Ovary (tissue), 3 donors: ENCODE measurements around the gene PTPRH.

Experiments used
- EP300 ChIP-seq: sonication (generic); formaldehyde crosslinking; IDR thresholded peaks from one replicate; pipeline ENCODE4 v1.6.1; 2017; ENCODE audit warnings: antibody characterized with exemption
- TF ChIP-seq, protein P1 (sequence below), 3 donors: fragments of 450-650 bp in 2 of 3; fragments of 200-600 bp in 1 of 3; IDR thresholded peaks; one replicate each; pipeline versions ENCODE4 v1.5.1 to v1.8.0; 2016 to 2022; ENCODE audit warnings: antibody characterized with exemption in 3 of 3, mild to moderate bottlenecking in 1 of 3
- donor health status: DM: no; HTN: no; CAD: no.

DNA sequence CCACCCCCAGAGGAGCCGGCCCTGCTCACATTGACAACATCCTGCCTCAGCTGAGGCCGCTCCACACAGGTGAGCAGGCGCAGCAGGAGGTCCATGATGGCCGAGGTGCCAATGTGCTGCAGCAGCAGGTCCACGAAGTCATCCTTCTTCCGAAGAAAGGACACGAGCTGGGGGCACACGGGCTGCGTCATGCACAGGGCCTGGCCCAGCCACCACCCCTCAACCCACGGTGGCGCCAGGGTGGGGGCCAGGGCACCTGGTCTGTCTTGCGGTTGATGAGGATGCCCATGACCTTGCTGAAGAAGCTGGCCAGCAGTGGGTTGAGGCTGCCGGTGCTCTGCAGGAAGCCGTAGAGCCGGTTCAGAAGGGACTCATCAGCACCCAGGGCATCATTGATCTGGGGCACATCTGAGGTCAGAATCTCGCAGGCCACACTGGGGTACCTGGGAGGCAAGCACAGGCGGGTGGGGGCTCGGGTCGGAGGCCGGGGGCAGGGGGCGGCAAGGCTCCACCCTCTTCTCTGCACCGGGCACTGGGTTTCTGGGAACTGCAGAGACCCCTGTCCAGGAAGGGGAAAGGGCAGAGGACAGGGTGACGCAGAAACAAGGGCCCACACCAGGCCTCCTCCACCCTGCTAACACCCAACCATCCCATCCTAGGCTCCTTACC, 36.1 kb upstream of the PTPRH start:
- no peak for TF ChIP-seq EP300
- TF ChIP-seq, protein P1, sequence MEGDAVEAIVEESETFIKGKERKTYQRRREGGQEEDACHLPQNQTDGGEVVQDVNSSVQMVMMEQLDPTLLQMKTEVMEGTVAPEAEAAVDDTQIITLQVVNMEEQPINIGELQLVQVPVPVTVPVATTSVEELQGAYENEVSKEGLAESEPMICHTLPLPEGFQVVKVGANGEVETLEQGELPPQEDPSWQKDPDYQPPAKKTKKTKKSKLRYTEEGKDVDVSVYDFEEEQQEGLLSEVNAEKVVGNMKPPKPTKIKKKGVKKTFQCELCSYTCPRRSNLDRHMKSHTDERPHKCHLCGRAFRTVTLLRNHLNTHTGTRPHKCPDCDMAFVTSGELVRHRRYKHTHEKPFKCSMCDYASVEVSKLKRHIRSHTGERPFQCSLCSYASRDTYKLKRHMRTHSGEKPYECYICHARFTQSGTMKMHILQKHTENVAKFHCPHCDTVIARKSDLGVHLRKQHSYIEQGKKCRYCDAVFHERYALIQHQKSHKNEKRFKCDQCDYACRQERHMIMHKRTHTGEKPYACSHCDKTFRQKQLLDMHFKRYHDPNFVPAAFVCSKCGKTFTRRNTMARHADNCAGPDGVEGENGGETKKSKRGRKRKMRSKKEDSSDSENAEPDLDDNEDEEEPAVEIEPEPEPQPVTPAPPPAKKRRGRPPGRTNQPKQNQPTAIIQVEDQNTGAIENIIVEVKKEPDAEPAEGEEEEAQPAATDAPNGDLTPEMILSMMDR (IDR thresholded peaks at IDR 0.05), result no peak
